Neuronal stem cell (in vitro differentiated cells): ENCODE results near the gene SIN3B. TPM values are rescaled to one million over a fixed set of nuclear protein-coding genes. Genes with fewer than 3 reads are reported as not detected.

Experiments
- DNase-seq: peaks from one replicate; pipeline ENCODE4 v3.0.0-alpha.2; 2013; ENCODE audit warnings: low spot score
- H2AFZ ChIP-seq: one replicate; pipeline ENCODE4 v1.6.1; 2013; ENCODE audit warnings: mild to moderate bottlenecking, low read length, inconsistent platforms
- H2AK5ac ChIP-seq: 2 replicates; pipeline ENCODE4 v1.6.1; 2013; ENCODE audit warnings: low read depth, mild to moderate bottlenecking, inconsistent platforms, low read length, moderate library complexity, mixed read lengths
- H2BK120ac ChIP-seq: 2 replicates; pipeline ENCODE4 v1.6.1; 2013; ENCODE audit warnings: low read depth, mild to moderate bottlenecking, inconsistent platforms, low read length, moderate library complexity, mixed read lengths
- H2BK12ac ChIP-seq: one replicate; pipeline ENCODE4 v1.6.1; 2013; ENCODE audit warnings: low read length, inconsistent platforms
- H2BK15ac ChIP-seq: 2 replicates; pipeline ENCODE4 v1.6.1; 2013; ENCODE audit warnings: mild to moderate bottlenecking, low read length, inconsistent platforms, mixed read lengths
- H2BK5ac ChIP-seq: one replicate; pipeline ENCODE4 v1.6.1; 2013; ENCODE audit warnings: inconsistent platforms, mild to moderate bottlenecking, low read length, moderate library complexity
- H3K14ac ChIP-seq: one replicate; pipeline ENCODE4 v1.6.1; 2013; ENCODE audit warnings: low read length, inconsistent platforms
- H3K18ac ChIP-seq: 2 replicates; pipeline ENCODE4 v1.6.1; 2013; ENCODE audit warnings: low read length, inconsistent platforms
- H3K23ac ChIP-seq: 2 replicates; pipeline ENCODE4 v1.6.1; 2013; ENCODE audit warnings: low read depth, mild to moderate bottlenecking, mixed read lengths, low read length, inconsistent platforms; ENCODE audit not compliant: poor library complexity
- H3K27ac ChIP-seq: replicated peaks from 3 replicates; pipeline ENCODE4 v1.5.1; 2013; ENCODE audit warnings: low read length, inconsistent platforms
- H3K27me3 ChIP-seq, 3 experiments: 2 replicates each; pipeline ENCODE4 v1.6.1; 2013; ENCODE audit warnings: low read length in 3 of 3, mild to moderate bottlenecking in 2 of 3, inconsistent platforms in 1 of 3, low read depth in 1 of 3, mixed read lengths in 1 of 3, moderate library complexity in 1 of 3; ENCODE audit not compliant: control insufficient read depth in 3 of 3, insufficient read depth in 3 of 3
- H3K36me3 ChIP-seq, 2 donors: replicated peaks in 1 of 2; 2 replicates each; pipeline ENCODE4 v1.6.1; 2013; ENCODE audit warnings: low read length in 2 of 2; ENCODE audit not compliant: control insufficient read depth in 2 of 2, insufficient read depth in 2 of 2
- H3K4ac ChIP-seq: 2 replicates; pipeline ENCODE4 v1.6.1; 2013; ENCODE audit warnings: inconsistent platforms, mild to moderate bottlenecking, low read length, moderate library complexity
- H3K4me1 ChIP-seq, 2 donors: 1 replicate in 1 of 2; 2 replicates in 1 of 2; pipeline ENCODE4 v1.6.1; 2013; ENCODE audit warnings: low read length in 2 of 2, low read depth in 1 of 2; ENCODE audit not compliant: control insufficient read depth in 2 of 2, insufficient read depth in 1 of 2
- H3K4me2 ChIP-seq: one replicate; pipeline ENCODE4 v1.6.1; 2013; ENCODE audit warnings: mild to moderate bottlenecking, low read length, inconsistent platforms; ENCODE audit not compliant: insufficient read depth, poor library complexity, severe bottlenecking
- H3K4me3 ChIP-seq, 2 donors: 2 replicates each; pipeline ENCODE4 v1.5.1; 2013; ENCODE audit warnings: low read length in 2 of 2, mild to moderate bottlenecking in 2 of 2, inconsistent platforms in 1 of 2, moderate library complexity in 1 of 2
- H3K79me1 ChIP-seq: one replicate; pipeline ENCODE4 v1.6.1; 2013; ENCODE audit warnings: low read depth, mild to moderate bottlenecking, inconsistent platforms, low read length, moderate library complexity
- H3K9ac ChIP-seq: one replicate; pipeline ENCODE4 v1.6.1; 2013; ENCODE audit warnings: mild to moderate bottlenecking, low read depth, low read length, inconsistent platforms; ENCODE audit not compliant: poor library complexity
- H3K9me3 ChIP-seq, 2 donors: replicated peaks in 1 of 2; 2 replicates each; pipeline versions ENCODE3 to v1.6.1; 2013; ENCODE audit warnings: low read length in 2 of 2, mild to moderate bottlenecking in 2 of 2, inconsistent platforms in 1 of 2, low read depth in 1 of 2, mixed read lengths in 1 of 2, moderate library complexity in 1 of 2; ENCODE audit not compliant: control insufficient read depth in 2 of 2, insufficient read depth in 1 of 2
- H4K8ac ChIP-seq: one replicate; pipeline ENCODE4 v1.6.1; 2013; ENCODE audit warnings: low read depth, mild to moderate bottlenecking, inconsistent platforms, low read length, moderate library complexity
- H4K91ac ChIP-seq: one replicate; pipeline ENCODE4 v1.6.1; 2013; ENCODE audit warnings: low read length, low read depth, mild to moderate bottlenecking, inconsistent platforms; ENCODE audit not compliant: poor library complexity
- WGBS, 2 donors: extraction: QIAGEN DNeasy Blood & Tissue Kit; methylation state at CpG; one replicate each; pipeline ENCODE4 v1.1.7; 2013; ENCODE audit warnings: missing lambda C conversion rate in 2 of 2, mixed read lengths in 1 of 2; ENCODE audit not compliant: insufficient read length in 2 of 2, insufficient replicate concordance in 1 of 2; ENCODE audit errors: extremely low coverage in 2 of 2; 5-methylcytosine and 5-hydroxymethylcytosine counted together
- polyA plus RNA-seq, 2 experiments: library from polyadenylated mRNA; stranded (reverse); fragments of 200-250 nt; gene quantifications; one replicate each; pipeline ENCODE4 v1.2.3, GENCODE V29; 2013

Gene SIN3B, protein sequence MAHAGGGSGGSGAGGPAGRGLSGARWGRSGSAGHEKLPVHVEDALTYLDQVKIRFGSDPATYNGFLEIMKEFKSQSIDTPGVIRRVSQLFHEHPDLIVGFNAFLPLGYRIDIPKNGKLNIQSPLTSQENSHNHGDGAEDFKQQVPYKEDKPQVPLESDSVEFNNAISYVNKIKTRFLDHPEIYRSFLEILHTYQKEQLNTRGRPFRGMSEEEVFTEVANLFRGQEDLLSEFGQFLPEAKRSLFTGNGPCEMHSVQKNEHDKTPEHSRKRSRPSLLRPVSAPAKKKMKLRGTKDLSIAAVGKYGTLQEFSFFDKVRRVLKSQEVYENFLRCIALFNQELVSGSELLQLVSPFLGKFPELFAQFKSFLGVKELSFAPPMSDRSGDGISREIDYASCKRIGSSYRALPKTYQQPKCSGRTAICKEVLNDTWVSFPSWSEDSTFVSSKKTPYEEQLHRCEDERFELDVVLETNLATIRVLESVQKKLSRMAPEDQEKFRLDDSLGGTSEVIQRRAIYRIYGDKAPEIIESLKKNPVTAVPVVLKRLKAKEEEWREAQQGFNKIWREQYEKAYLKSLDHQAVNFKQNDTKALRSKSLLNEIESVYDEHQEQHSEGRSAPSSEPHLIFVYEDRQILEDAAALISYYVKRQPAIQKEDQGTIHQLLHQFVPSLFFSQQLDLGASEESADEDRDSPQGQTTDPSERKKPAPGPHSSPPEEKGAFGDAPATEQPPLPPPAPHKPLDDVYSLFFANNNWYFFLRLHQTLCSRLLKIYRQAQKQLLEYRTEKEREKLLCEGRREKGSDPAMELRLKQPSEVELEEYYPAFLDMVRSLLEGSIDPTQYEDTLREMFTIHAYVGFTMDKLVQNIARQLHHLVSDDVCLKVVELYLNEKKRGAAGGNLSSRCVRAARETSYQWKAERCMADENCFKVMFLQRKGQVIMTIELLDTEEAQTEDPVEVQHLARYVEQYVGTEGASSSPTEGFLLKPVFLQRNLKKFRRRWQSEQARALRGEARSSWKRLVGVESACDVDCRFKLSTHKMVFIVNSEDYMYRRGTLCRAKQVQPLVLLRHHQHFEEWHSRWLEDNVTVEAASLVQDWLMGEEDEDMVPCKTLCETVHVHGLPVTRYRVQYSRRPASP
- 25.4 TPM for polyA plus RNA-seq (2013, experiment 1 of 2)
- polyA plus RNA-seq (2013, experiment 2 of 2) = 25.2 TPM

- Histone ChIP-seq H2BK12ac (no peak within 1 kb of the TSS), H2BK15ac (peak within 1 kb of the TSS; percentile 50), H3K4ac (no peak within 1 kb of the TSS), H2BK120ac (no peak within 1 kb of the TSS), H3K4me3 (peak within 1 kb of the TSS; percentile 86 to 94), H4K91ac (no peak within 1 kb of the TSS), H3K27me3 (peaks cover 0 to 5% (median 5%) of the 10 kb centered on the region in 3 experiments), H3K4me1 (peaks cover 2 to 7% of the 10 kb centered on the region in 2 donors), H3K36me3 (peaks cover 15 to 40% of the 10 kb centered on the region in 2 donors), H2AK5ac (no peak within 1 kb of the TSS), H3K14ac (peak within 1 kb of the TSS; percentile 92), H4K8ac (no peak within 1 kb of the TSS), H2AFZ (peak within 1 kb of the TSS; percentile 83), H3K9ac (peak within 1 kb of the TSS; percentile 92), H3K9me3 (no peaks in the 10 kb centered on the region), H3K4me2 (peak within 1 kb of the TSS; percentile 96), H3K18ac (peak within 1 kb of the TSS; percentile 87), H3K27ac (no peak within 1 kb of the TSS), H3K23ac (peak within 1 kb of the TSS; percentile 52), H3K79me1 (peaks cover 2% of the 10 kb centered on the region), H2BK5ac (peak within 1 kb of the TSS; percentile 45)
- no CpG with 5 or more reads among the region's 63 CpGs for WGBS, 2 donors
- peak; percentile 90 for DNase-seq
Measured at GRCh38 chr19:16829010-16829821, at the start of gene SIN3B. Gene SIN3B, plus strand, starts transcription at chr19:16829398. Its CDS starts 23 bp downstream, at chr19:16829421.

DNA sequence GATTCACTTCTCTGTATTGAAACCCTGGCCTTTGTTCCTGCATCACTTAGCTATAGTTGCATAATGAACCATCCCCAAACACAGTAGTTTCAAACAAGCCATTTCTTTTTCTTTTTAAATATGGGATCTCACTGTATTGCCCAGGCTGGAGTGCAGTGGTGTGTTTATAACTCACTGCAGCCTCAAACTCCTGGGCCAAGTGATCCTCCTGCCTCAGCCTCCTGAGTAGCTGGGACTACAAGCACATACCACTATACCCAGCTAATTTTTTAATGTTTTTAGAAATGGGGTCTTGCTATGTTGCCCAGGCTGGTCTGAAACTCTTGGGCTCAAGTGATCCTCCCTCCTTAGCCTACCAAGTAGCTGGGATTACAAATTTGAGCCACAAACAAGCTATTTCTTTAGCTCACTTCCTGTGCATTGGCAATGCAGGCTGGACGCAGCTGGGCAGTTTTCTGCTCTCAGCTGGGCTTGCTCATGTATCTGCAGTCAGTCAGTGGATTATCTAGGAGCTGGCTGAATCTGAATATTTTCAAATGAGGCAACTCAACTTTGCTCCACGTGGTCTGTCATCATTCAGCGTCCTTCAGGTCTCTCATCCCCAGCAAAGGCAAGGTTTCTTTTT lies 49.5 kb upstream of the SIN3B start:
- no peak overlapping the region for H3K27ac ChIP-seq
- no peak overlapping the region for H2BK5ac ChIP-seq
- H2BK15ac ChIP-seq = no peak overlapping the region
- DNase-seq = no peak
- H3K79me1 ChIP-seq = no peaks in the 10 kb centered on the region
- H3K23ac ChIP-seq = no peak overlapping the region
- H3K4ac ChIP-seq = no peak overlapping the region
- H4K91ac ChIP-seq = no peak overlapping the region
- no CpG with 5 or more reads among the region's 3 CpGs for WGBS, 2 donors
- no peaks in the 10 kb centered on the region for H3K4me1 ChIP-seq
- H3K14ac ChIP-seq = no peak overlapping the region
- no peak overlapping the region for H2BK120ac ChIP-seq
- no peak overlapping the region for H4K8ac ChIP-seq
- H3K9me3 ChIP-seq = no peaks in the 10 kb centered on the region
- H3K36me3 ChIP-seq = no peaks in the 10 kb centered on the region
- H2AK5ac ChIP-seq = no peak overlapping the region
- H2AFZ ChIP-seq = no peak overlapping the region
- H2BK12ac ChIP-seq = no peak overlapping the region
- no peak overlapping the region for H3K9ac ChIP-seq
- H3K4me3 ChIP-seq = no peak overlapping the region
- H3K27me3 ChIP-seq = no peaks in the 10 kb centered on the region
- H3K18ac ChIP-seq = no peak overlapping the region
- H3K4me2 ChIP-seq = no peak overlapping the region

- Histone ChIP-seq H3K4ac (no peak overlapping the region), H3K23ac (no peak overlapping the region), H3K14ac (no peak overlapping the region), H2BK5ac (no peak overlapping the region), H4K8ac (no peak overlapping the region), H3K27ac (no peak overlapping the region), H3K79me1 (no peaks in the 10 kb centered on the region), H2AFZ (no peak overlapping the region), H2BK12ac (no peak overlapping the region), H4K91ac (no peak overlapping the region), H3K4me1 (no peaks in the 10 kb centered on the region), H3K9ac (no peak overlapping the region), H2BK120ac (no peak overlapping the region), H2BK15ac (no peak overlapping the region), H3K36me3 (no peaks in the 10 kb centered on the region), H3K9me3 (no peaks in the 10 kb centered on the region), H3K18ac (no peak overlapping the region), H2AK5ac (no peak overlapping the region), H3K27me3 (no peaks in the 10 kb centered on the region), H3K4me3 (no peak overlapping the region), H3K4me2 (no peak overlapping the region)
- no peak for DNase-seq
- no CpG with 5 or more reads among the region's 1 CpG for WGBS, 2 donors
Measured at GRCh38 chr19:16782719-16783118, 46.5 kb upstream of the SIN3B start.
